ENCODE data around the gene PCED1B.

The PCED1B gene

GRCh38 chr12:47071241-47071852 lies 8.1 kb upstream of the PCED1B start:
- Histone ChIP-seq H3K27me3 (ENCODE audit: insufficient read depth, poor library complexity, severe bottlenecking) (no peaks in the 10 kb centered on the region), H3K4me3 (ENCODE audit: severe bottlenecking) (no peak overlapping the region), H3K27ac (ENCODE audit: poor library complexity, severe bottlenecking) (no peak overlapping the region), H3K9me3 (ENCODE audit: severe bottlenecking) (no peaks in the 10 kb centered on the region), H3K36me3 (ENCODE audit: low read depth) (peaks cover 7% of the 10 kb centered on the region), H3K4me1 (ENCODE audit: insufficient read depth, poor library complexity, severe bottlenecking) (peaks cover 5% of the 10 kb centered on the region)
- DNase-seq (ENCODE audit: low spot score) (no peak), ATAC-seq (ENCODE audit: low read depth) (no peak)
- TF ChIP-seq CTCF (IDR thresholded peaks at IDR 0.05; ENCODE audit: poor library complexity, severe bottlenecking) = peak; percentile 41

DNA sequence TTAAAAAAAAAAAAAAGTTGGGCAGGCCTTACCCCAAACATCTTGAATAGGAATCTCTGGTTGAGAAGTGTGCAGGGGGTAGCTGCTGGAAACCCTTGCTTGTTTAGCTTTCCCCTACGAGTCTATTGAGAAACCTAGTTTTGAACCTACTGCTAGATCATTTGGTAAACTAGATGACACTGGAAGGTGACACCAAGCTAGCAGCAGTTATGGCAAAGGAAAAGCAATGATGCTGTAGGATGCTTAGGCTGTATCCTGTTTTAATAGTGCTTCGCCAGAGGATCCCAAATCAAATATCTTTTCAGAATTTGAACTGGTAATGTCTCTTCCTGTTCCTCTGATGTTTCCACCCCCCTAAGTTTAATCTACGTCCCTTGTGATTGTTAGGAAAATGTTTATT lies 5.5 kb upstream of the PCED1B start:
- Histone ChIP-seq H3K36me3 (ENCODE audit: low read depth) (peaks cover 30% of the 10 kb centered on the region), H3K4me3 (ENCODE audit: severe bottlenecking) (no peak overlapping the region), H3K27me3 (ENCODE audit: insufficient read depth, poor library complexity, severe bottlenecking) (no peaks in the 10 kb centered on the region), H3K27ac (ENCODE audit: poor library complexity, severe bottlenecking) (no peak overlapping the region), H3K9me3 (ENCODE audit: severe bottlenecking) (no peaks in the 10 kb centered on the region), H3K4me1 (ENCODE audit: insufficient read depth, poor library complexity, severe bottlenecking) (peaks cover 23% of the 10 kb centered on the region)
- DNase-seq (ENCODE audit: low spot score) (no peak), ATAC-seq (ENCODE audit: low read depth) (no peak)
- TF ChIP-seq CTCF (IDR thresholded peaks at IDR 0.05; ENCODE audit: poor library complexity, severe bottlenecking) = no peak

DNA sequence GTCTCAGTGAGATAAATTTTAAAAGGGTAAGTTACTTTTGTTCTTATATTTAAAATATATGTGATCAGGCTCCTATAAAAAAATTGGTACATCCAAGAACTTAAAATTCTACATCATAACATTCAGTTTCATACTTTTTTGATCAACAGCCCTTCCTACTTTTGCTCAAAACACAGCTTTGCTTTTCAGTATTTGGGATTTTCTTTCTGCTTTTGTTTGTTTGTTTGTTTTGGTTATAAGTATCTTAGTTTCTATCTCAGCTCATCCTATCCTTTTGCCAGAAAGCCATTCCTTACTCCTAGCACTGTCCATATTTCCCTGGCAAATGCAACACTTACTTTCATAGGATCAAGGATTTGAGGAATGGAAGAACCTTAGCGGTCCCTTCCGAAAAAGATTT lies 4.7 kb upstream of the PCED1B start:
- Histone ChIP-seq H3K4me3 (ENCODE audit: severe bottlenecking) (no peak overlapping the region), H3K27ac (ENCODE audit: poor library complexity, severe bottlenecking) (peak overlapping the region; percentile 99), H3K9me3 (ENCODE audit: severe bottlenecking) (no peaks in the 10 kb centered on the region), H3K36me3 (ENCODE audit: low read depth) (peaks cover 30% of the 10 kb centered on the region), H3K4me1 (ENCODE audit: insufficient read depth, poor library complexity, severe bottlenecking) (peaks cover 23% of the 10 kb centered on the region), H3K27me3 (ENCODE audit: insufficient read depth, poor library complexity, severe bottlenecking) (no peaks in the 10 kb centered on the region)
- no peak for TF ChIP-seq CTCF (IDR thresholded peaks at IDR 0.05; ENCODE audit: poor library complexity, severe bottlenecking)
- DNase-seq (ENCODE audit: low spot score) (no peak), ATAC-seq (ENCODE audit: low read depth) (no peak)

DNA sequence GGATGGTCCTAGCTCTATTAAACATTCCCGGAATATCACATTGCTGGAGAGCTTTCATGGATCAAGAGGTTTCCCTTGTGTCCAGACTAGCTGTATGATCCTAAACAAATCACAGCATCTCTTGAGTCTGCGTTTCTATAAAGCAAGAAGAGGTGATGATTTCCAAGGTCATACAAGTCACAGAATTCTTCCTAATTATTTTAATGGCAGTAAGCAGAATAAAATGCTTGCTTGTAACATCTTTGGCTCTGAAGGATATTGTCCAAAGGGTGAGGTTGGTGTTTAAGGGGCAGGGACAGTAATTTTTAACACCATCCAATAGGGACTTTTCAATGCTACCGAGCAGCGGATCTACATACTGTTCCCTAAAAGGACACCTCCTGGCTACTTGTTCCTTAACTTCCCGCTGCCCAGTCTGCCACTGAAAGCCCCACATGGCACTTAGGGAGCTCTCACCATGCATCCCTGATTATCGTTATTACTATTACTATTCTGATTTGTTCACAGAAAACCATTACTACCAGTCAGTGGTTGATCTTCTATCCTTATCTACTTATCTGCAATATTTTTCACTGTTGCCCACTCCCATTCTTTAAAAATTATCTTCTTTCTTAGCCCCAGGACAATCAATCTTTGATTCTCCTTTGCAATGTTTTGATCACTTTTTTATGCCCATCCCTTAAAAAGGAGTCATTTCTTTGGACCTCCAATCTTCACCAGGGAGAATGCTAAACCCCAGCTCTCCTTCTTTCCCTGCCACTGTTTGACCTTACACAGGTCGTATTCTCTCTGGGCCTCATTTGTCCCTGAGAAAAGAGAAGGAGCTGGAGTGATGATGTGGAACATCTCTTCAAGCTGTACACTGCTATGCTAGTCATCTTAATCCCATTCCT lies 4.0 kb upstream of the PCED1B start:
- H3K9me3 ChIP-seq (ENCODE audit: severe bottlenecking) = no peaks in the 10 kb centered on the region
- ATAC-seq (ENCODE audit: low read depth) = no peak

More for the DNA sequence above, 4.0 kb upstream of the PCED1B start:
- no peak for DNase-seq (ENCODE audit: low spot score)
- H3K4me3 ChIP-seq (ENCODE audit: severe bottlenecking) = no peak overlapping the region
- no peaks in the 10 kb centered on the region for H3K27me3 ChIP-seq (ENCODE audit: insufficient read depth, poor library complexity, severe bottlenecking)
- TF ChIP-seq CTCF (IDR thresholded peaks at IDR 0.05; ENCODE audit: poor library complexity, severe bottlenecking) = no peak
- peaks cover 30% of the 10 kb centered on the region for H3K36me3 ChIP-seq (ENCODE audit: low read depth)
- peak overlapping the region; percentile 99 for H3K27ac ChIP-seq (ENCODE audit: poor library complexity, severe bottlenecking)
- H3K4me1 ChIP-seq (ENCODE audit: insufficient read depth, poor library complexity, severe bottlenecking) = peaks cover 23% of the 10 kb centered on the region

Measured in RWPE2 (cell line).